ENCODE data around the gene VILL. TPM values are rescaled to one million over a fixed set of nuclear protein-coding genes. Genes with fewer than 3 reads are reported as not detected.

VILL gene
- total RNA-seq, 4 donors from 2014 or later: 112 to 214 (median 172) TPM

DNA sequence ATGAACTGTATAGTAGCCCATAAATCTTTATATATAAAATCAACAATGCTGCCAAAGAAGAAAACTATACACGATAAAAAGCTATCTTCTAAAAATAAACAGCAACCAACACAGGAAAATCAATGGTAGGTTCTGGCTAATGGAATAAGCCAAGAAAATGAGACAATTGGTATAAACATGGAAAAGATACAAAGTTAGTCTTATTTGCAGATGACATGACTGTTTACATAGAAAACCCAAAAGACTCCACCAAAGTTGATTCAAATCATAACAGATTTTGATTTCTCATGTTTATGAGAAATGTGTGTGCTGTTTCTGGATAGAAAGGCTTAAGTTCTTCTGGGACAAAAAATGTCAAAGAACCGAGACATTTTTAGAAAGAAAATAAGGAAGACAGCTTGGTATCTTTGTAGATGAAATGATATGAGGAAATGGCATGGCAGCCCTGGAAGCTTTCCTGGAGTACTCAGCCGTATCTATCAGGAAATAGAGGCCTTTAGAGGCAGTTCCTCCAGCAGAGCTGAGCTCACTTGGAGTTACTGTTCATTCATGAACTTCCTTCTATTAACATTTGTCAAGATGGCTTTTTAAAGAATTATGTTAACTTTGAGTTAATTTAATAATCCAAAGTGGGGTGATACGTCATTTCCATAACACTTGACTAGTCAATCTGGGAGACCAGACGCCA, 36.7 kb upstream of the VILL start:
- Histone ChIP-seq H3K4me3 (no peak overlapping the region), H3K9me3 (no peaks in the 10 kb centered on the region), H3K27ac (peak overlapping the region in 3 of 4 donors; percentile 36 to 48 (median 45)), H3K36me3 (peaks cover 0 to 2% (median 0%) of the 10 kb centered on the region in 4 donors), H3K4me1 (peaks cover 19 to 46% (median 20%) of the 10 kb centered on the region in 4 donors), H3K27me3 (no peaks in the 10 kb centered on the region)
- WGBS, 2 donors (ENCODE audit: low coverage in 1 of 2): 42 to 62% methylated on average over 4 to 5 of the region's 5 CpGs
- in situ Hi-C loops (cut with MboI; ENCODE audit: low pct_ligation_motif_present in 1 of 4, low pct_unique_long_range_greater_than_20kb in 1 of 4, low sequenced_read_pairs in 3 of 4) (no loop called here), intact Hi-C loops (cut with DNase I; ENCODE audit: low total_unique reads) (no loop called here)
- DNase-seq: no peak
- TF ChIP-seq, protein P1, sequence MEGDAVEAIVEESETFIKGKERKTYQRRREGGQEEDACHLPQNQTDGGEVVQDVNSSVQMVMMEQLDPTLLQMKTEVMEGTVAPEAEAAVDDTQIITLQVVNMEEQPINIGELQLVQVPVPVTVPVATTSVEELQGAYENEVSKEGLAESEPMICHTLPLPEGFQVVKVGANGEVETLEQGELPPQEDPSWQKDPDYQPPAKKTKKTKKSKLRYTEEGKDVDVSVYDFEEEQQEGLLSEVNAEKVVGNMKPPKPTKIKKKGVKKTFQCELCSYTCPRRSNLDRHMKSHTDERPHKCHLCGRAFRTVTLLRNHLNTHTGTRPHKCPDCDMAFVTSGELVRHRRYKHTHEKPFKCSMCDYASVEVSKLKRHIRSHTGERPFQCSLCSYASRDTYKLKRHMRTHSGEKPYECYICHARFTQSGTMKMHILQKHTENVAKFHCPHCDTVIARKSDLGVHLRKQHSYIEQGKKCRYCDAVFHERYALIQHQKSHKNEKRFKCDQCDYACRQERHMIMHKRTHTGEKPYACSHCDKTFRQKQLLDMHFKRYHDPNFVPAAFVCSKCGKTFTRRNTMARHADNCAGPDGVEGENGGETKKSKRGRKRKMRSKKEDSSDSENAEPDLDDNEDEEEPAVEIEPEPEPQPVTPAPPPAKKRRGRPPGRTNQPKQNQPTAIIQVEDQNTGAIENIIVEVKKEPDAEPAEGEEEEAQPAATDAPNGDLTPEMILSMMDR (IDR thresholded peaks at IDR 0.05): no peak
- TF ChIP-seq POLR2AphosphoS5 (IDR thresholded peaks at IDR 0.05) (no peak), EP300 (IDR thresholded peaks at IDR 0.05; ENCODE audit: low read depth) (no peak), POLR2A (IDR thresholded peaks at IDR 0.05) (no peak)

GRCh38 chr3:37954881-37955280, 35.7 kb upstream of the VILL start:
- Histone ChIP-seq H3K4me1 (peaks cover 19 to 42% (median 20%) of the 10 kb centered on the region in 4 donors), H3K27me3 (no peaks in the 10 kb centered on the region), H3K36me3 (peaks cover 0 to under 1% (median 0%) of the 10 kb centered on the region in 4 donors), H3K4me3 (no peak overlapping the region), H3K9me3 (no peaks in the 10 kb centered on the region), H3K27ac (peak overlapping the region in 2 of 4 donors; percentile 48 to 69)
- intact Hi-C loops (cut with DNase I; ENCODE audit: low total_unique reads): no loop called here
- in situ Hi-C loops (cut with MboI; ENCODE audit: low pct_ligation_motif_present in 1 of 4, low pct_unique_long_range_greater_than_20kb in 1 of 4, low sequenced_read_pairs in 3 of 4): no loop called here
- DNase-seq: no peak
- TF ChIP-seq EP300 (IDR thresholded peaks at IDR 0.05; ENCODE audit: low read depth): no peak
- TF ChIP-seq POLR2A (IDR thresholded peaks at IDR 0.05): no peak
- TF ChIP-seq POLR2AphosphoS5 (IDR thresholded peaks at IDR 0.05): no peak
- TF ChIP-seq, protein P1 (IDR thresholded peaks at IDR 0.05): no peak
- 87% methylated on average over 6 of the region's 6 CpGs; no CpG with 5 or more reads in 1 of the 2 donors for WGBS, 2 donors (ENCODE audit: low coverage in 1 of 2)

DNA sequence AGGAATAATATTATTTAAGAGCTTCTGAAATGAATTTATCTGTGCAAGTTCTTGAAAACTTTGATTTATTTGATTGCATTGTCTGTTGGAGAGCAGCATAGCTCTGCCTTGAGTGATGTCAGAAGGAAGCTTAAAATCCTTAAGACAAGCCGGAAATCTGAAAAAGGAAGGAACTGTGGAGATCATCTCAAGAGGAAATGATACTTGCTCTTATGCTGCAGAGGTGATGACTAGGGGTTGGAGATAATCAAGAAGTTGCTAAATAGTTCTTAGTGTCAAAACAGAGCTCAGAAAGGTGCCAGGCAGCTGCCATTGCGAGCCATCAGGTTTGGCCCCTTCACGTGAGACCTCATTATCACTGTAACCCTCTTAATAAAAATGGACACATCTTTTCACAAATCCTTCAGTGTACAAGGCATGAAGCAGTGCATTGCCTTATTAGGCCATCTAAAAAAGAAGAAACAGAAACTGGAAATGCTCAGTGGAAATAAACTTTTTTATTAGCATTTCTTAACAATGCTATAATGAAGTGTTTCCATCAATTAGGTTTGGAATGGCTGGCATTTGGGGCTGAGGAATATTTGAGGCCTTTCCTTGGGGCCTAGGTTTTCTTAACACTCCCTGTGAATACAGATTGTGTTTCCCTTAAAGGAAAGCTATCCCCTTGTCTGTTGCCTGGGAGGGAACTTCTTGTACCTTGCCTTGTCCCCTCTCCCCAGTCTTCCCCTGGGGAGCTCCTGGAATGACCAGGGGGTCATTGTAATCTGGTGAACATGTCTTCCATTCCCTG, 34.5 kb upstream of the VILL start:
- H3K4me1 ChIP-seq: peaks cover 20 to 48% (median 23%) of the 10 kb centered on the region in 4 donors
- no peaks in the 10 kb centered on the region for H3K9me3 ChIP-seq
- intact Hi-C loops (cut with DNase I; ENCODE audit: low total_unique reads) (no loop called here), in situ Hi-C loops (cut with MboI; ENCODE audit: low pct_ligation_motif_present in 1 of 4, low pct_unique_long_range_greater_than_20kb in 1 of 4, low sequenced_read_pairs in 3 of 4) (no loop called here)
- no peaks in the 10 kb centered on the region for H3K27me3 ChIP-seq
- no peak for DNase-seq
- TF ChIP-seq POLR2A (IDR thresholded peaks at IDR 0.05) (no peak), POLR2AphosphoS5 (IDR thresholded peaks at IDR 0.05) (no peak), EP300 (IDR thresholded peaks at IDR 0.05; ENCODE audit: low read depth) (no peak)
- TF ChIP-seq, protein P1 (IDR thresholded peaks at IDR 0.05): no peak
- H3K4me3 ChIP-seq: no peak overlapping the region
- WGBS, 2 donors (ENCODE audit: low coverage in 1 of 2): 60 to 70% methylated on average over 2 to 3 of the region's 3 CpGs
- H3K36me3 ChIP-seq: no peaks in the 10 kb centered on the region
- peak overlapping the region; percentile 55 to 76 (median 68) for H3K27ac ChIP-seq
